ENCODE results near the gene BRIP1. TPM values are rescaled to one million over a fixed set of nuclear protein-coding genes. Genes with fewer than 3 reads are reported as not detected.

Gene BRIP1
- total and polyA plus RNA-seq, 3 donors from 2014 or later, result 7.5 to 10.6 (median 10.5) TPM

GRCh38 chr17:61734012-61734411 is 129.3 kb downstream of the BRIP1 start:
- no peak overlapping the region for H3K4me3 ChIP-seq
- TF ChIP-seq POLR2A (IDR thresholded peaks at IDR 0.05) (no peak), CTCF (IDR thresholded peaks at IDR 0.05) (no peak)
- no peaks in the 10 kb centered on the region for H3K9me3 ChIP-seq
- WGBS, 2 donors, result 93 to 95% methylated on average over 3 of the region's 3 CpGs
- DNase-seq, result no peak
- intact Hi-C loops (cut with DNase I; ENCODE audit: low total_unique reads), result no loop called here
- H3K27me3 ChIP-seq, result no peaks in the 10 kb centered on the region
- H3K4me1 ChIP-seq, result no peaks in the 10 kb centered on the region
- H3K36me3 ChIP-seq (ENCODE audit: low read depth, missing control alignments), result no peaks in the 10 kb centered on the region
- no peak overlapping the region for H3K27ac ChIP-seq

- Histone ChIP-seq H3K36me3 (ENCODE audit: low read depth, missing control alignments) (no peaks in the 10 kb centered on the region), H3K27ac (no peak overlapping the region), H3K27me3 (no peaks in the 10 kb centered on the region), H3K4me1 (no peaks in the 10 kb centered on the region), H3K4me3 (no peak overlapping the region), H3K9me3 (no peaks in the 10 kb centered on the region)
- intact Hi-C loops (cut with DNase I; ENCODE audit: low total_unique reads), result no loop called here
- TF ChIP-seq CTCF (IDR thresholded peaks at IDR 0.05) (no peak), POLR2A (IDR thresholded peaks at IDR 0.05) (no peak)
- no peak for DNase-seq
- WGBS, 2 donors, result 97 to 98% methylated on average over 5 of the region's 5 CpGs
Measured at GRCh38 chr17:61733021-61733420, 130.3 kb downstream of the BRIP1 start.

GRCh38 chr17:61732169-61732568 is 131.2 kb downstream of the BRIP1 start:
- Histone ChIP-seq H3K36me3 (ENCODE audit: low read depth, missing control alignments) (no peaks in the 10 kb centered on the region), H3K4me1 (no peaks in the 10 kb centered on the region), H3K9me3 (no peaks in the 10 kb centered on the region), H3K4me3 (no peak overlapping the region), H3K27ac (no peak overlapping the region), H3K27me3 (no peaks in the 10 kb centered on the region)
- TF ChIP-seq CTCF (IDR thresholded peaks at IDR 0.05), result no peak
- no peak for TF ChIP-seq POLR2A (IDR thresholded peaks at IDR 0.05)
- DNase-seq, result no peak
- 65 to 75% methylated on average over 3 of the region's 3 CpGs for WGBS, 2 donors
- intact Hi-C loops (cut with DNase I; ENCODE audit: low total_unique reads), result no loop called here

- Histone ChIP-seq H3K27ac (no peak overlapping the region), H3K27me3 (no peaks in the 10 kb centered on the region), H3K9me3 (no peaks in the 10 kb centered on the region), H3K36me3 (ENCODE audit: low read depth, missing control alignments) (no peaks in the 10 kb centered on the region), H3K4me3 (no peak overlapping the region), H3K4me1 (no peaks in the 10 kb centered on the region)
- no peak for TF ChIP-seq CTCF (IDR thresholded peaks at IDR 0.05)
- TF ChIP-seq POLR2A (IDR thresholded peaks at IDR 0.05), result no peak
- intact Hi-C loops (cut with DNase I; ENCODE audit: low total_unique reads), result no loop called here
- no peak for DNase-seq
Measured at GRCh38 chr17:61731330-61731729, 132.0 kb downstream of the BRIP1 start.

DNA sequence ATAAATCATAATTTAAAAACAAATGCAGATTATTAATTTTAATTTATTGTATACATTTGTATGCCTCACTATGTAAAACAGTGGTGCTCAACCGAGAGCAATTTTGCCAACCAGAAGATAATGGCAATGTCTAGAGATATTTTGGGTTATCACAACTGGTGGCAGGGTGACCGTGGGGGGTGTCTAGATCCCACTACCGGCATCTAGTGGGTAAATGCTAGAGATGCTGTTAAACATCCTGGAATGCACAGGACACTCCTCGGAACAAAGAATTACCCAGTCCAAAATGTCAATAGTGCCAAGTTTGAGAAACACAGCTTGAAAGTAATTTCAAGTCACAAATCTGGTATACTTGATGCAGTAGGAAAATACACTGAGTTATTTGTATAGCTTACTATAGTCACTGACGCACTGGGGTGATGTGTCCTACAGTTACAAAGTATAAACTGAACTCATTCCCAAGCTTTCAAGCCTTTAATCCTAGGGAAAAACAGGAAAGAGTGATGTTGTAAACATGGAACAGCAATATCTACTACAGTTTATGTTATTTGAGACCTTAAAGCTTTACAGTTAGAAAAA is 133.5 kb downstream of the BRIP1 start:
- H3K27ac ChIP-seq, result no peak overlapping the region
- H3K36me3 ChIP-seq (ENCODE audit: low read depth, missing control alignments), result no peaks in the 10 kb centered on the region
- intact Hi-C loops (cut with DNase I; ENCODE audit: low total_unique reads), result no loop called here
- TF ChIP-seq CTCF (IDR thresholded peaks at IDR 0.05) (no peak), POLR2A (IDR thresholded peaks at IDR 0.05) (no peak)
- 85 to 86% methylated on average over 5 of the region's 5 CpGs for WGBS, 2 donors
- H3K27me3 ChIP-seq, result no peaks in the 10 kb centered on the region
- H3K4me3 ChIP-seq, result no peak overlapping the region
- H3K4me1 ChIP-seq, result no peaks in the 10 kb centered on the region
- no peaks in the 10 kb centered on the region for H3K9me3 ChIP-seq
- DNase-seq, result no peak

Measured in testis (tissue), 3 donors.